CD4-positive, alpha-beta T cell treated with Interleukin-21 for 1 hour (primary cell): ENCODE data around the gene STRC.
"Not testable (repeated sequence)": the region's sequence is repeated elsewhere in the genome, so short reads cannot be mapped to it uniquely, and the experiment has no call there.

Experiments
- DNase-seq: peaks from one replicate; pipeline ENCODE4 v3.0.0-alpha.2; 2020

STRC gene

GRCh38 chr15:43562753-43563152 is 55.8 kb downstream of the STRC start:
- not testable (repeated sequence) for DNase-seq

- no peak for DNase-seq
Measured at GRCh38 chr15:43552986-43553385, 65.6 kb downstream of the STRC start.

GRCh38 chr15:43552256-43552655 is 66.3 kb downstream of the STRC start:
- no peak for DNase-seq

- DNase-seq: no peak
Measured at GRCh38 chr15:43550527-43551363, 67.9 kb downstream of the STRC start.
